RWPE1 (cell line): ENCODE measurements around the gene RWDD2A.
A peak's percentile ranks its signal among the peaks of the same experiment; 100 is the strongest.

Experiments
- CTCF ChIA-PET: fragments of 350-600 bp; sonication (Branson Sonifier 250); formaldehyde crosslinking; extraction: SDS; loops from one replicate; lab custom pipeline; 2021; lab: Yijun Ruan, JAX
- POLR2A ChIA-PET: fragments of 400-600 bp; formaldehyde crosslinking; extraction: SDS; loops from one replicate; lab custom pipeline; 2020; ENCODE audit warnings: antibody characterized with exemption; ENCODE audit not compliant: low non-redundant PET; lab: Yijun Ruan, JAX
- DNase-seq: peaks from one replicate; pipeline ENCODE4 v3.0.0; 2012; ENCODE audit warnings: low spot score
- H3K27ac ChIP-seq: fragments of 450-650 bp; 2 replicates; pipeline ENCODE4 v1.5.1; 2017
- CTCF ChIP-seq: fragments of 450-650 bp; conservative IDR thresholded peaks from 2 replicates; pipeline ENCODE4 v1.5.1; 2017; ENCODE audit warnings: low read depth, mild to moderate bottlenecking

Gene RWDD2A

GRCh38 chr6:83193747-83194566, 800 bp downstream of the RWDD2A start:
- POLR2A ChIA-PET: no interaction called here
- peak overlapping the region; percentile 66; the same call in 1 of the 2 replicates for H3K27ac ChIP-seq
- CTCF ChIA-PET: interaction anchor here (0.6 to 1.2 kb wide), 2 partner anchors 86 to 126 kb away, joined by 3 to 4 read pairs; partner anchors contain the start of gene DOP1A
- peak; percentile 36 for DNase-seq
- no peak for TF ChIP-seq CTCF

- DNase-seq: no peak
- H3K27ac ChIP-seq: no peak overlapping the region
- no peak for TF ChIP-seq CTCF
- CTCF ChIA-PET: interaction anchor here (1.1 kb wide), 1 partner anchor 131 kb away, joined by 3 read pairs; the partner anchor contains the start of gene DOP1A
- POLR2A ChIA-PET: no interaction called here
These were observed 5.5 kb downstream of the RWDD2A start for GRCh38 chr6:83198486-83199172.

DNA sequence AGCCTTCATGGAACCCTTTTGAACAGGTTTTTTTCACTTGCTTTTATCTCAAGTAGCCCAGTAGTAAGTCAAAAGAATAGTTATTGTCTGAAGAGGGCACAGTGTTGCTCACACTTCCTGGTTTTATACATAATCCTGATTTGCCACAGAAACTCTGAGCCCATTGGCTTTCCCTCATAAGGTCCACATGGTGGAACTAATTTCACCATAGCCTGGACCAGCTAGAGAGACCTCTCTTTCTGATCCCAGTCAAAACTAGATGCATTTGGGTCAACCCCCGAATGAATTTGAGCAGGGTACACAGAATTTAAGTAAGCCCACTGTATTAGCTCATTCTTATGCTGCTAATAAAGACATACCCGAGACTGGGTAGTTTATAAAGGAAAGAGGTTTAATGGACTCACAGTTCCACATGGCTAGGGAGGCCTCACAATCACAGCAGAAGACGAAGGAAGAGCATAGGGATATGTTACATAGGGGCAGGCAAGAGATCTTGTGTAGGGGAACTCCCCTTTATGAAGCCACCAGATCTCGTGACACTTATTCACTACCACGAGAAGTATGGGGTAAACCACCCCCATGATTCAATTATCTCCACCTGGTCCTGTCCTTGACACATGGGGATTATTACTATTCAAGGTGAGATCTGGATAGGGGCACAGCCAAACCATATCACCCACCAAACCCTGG, 6.2 kb downstream of the RWDD2A start:
- no peak for TF ChIP-seq CTCF
- CTCF ChIA-PET: interaction anchor here (1.1 kb wide), 1 partner anchor 132 kb away, joined by 3 read pairs; the partner anchor contains the start of gene DOP1A
- POLR2A ChIA-PET: no interaction called here
- no peak for DNase-seq
- H3K27ac ChIP-seq: no peak overlapping the region

DNA sequence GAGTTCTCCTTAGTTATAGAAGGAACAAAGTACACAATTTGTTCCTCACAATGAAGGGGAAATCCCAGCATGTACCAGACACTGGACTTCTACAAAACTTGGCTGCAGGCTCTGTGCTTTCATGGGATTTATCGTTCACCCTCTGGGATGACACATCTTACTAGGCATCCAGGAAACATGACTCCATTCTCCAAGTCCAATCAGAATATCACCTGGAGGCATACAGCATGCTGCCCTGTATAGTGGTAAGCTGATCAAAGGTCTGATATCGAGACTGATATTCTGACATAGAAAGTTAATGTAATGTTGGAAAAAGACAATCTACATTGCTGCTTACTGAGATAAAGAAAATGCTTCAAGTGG, 6.7 kb downstream of the RWDD2A start:
- peak; percentile 52 for DNase-seq
- ChIA-PET POLR2A (no interaction called here), CTCF (no interaction called here)
- no peak for TF ChIP-seq CTCF
- H3K27ac ChIP-seq: no peak overlapping the region

DNA sequence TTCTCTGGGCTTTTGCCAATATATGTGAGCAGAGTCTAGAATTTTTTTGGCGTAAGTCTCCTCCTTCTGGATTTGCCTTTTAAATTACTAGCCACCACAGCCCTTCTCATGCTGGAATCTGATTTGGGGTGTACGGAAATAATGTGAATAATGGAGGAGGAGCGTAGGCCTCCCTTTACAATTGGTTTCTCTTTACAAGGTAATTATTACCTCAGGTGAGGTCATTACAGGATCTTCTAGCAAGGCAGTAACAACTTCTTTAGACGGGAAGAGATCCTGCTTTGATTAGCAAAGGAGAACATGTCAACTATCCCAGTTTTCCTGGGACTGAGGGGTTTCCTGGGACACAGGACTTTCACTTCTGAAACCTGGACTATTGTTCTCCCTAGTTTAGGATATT, 8.9 kb downstream of the RWDD2A start:
- no peak for DNase-seq
- TF ChIP-seq CTCF: no peak
- CTCF ChIA-PET: no interaction called here
- POLR2A ChIA-PET: no interaction called here
- H3K27ac ChIP-seq: no peak overlapping the region
